Endothelial cell of umbilical vein (primary cell): Measurements from ENCODE around the gene RNF214.

Source experiments
- EZH2 ChIP-seq: IDR thresholded peaks from 2 replicates; pipeline ENCODE4 v1.6.1; 2012; ENCODE audit warnings: borderline replicate concordance, low read depth, mild to moderate bottlenecking, moderate library complexity, low read length, inconsistent platforms; ENCODE audit not compliant: severe bottlenecking
- GATA2 ChIP-seq: IDR thresholded peaks from 2 replicates; pipeline ENCODE4 v1.7.0; 2011; ENCODE audit warnings: low read depth, mild to moderate bottlenecking, moderate library complexity, mixed read lengths, low read length; ENCODE audit not compliant: insufficient read length, insufficient read depth
- POLR2A ChIP-seq: IDR thresholded peaks from 2 replicates; pipeline ENCODE4 v1.6.1; 2012; ENCODE audit warnings: low read depth, mild to moderate bottlenecking, control low read depth, low read length
- POLR2AphosphoS5 ChIP-seq: IDR thresholded peaks from 2 replicates; pipeline ENCODE4 v1.6.1; 2012; ENCODE audit warnings: low read depth, mild to moderate bottlenecking, control low read depth, low read length, moderate library complexity; ENCODE audit not compliant: insufficient read depth
- TF ChIP-seq, protein P1 (sequence below), 2 donors: IDR thresholded peaks; 1 replicate in 1 of 2; 2 replicates in 1 of 2; pipeline ENCODE4 v1.5.1; 2011; ENCODE audit warnings: low read length in 2 of 2, mild to moderate bottlenecking in 2 of 2, moderate library complexity in 2 of 2, control low read depth in 1 of 2, inconsistent platforms in 1 of 2, low read depth in 1 of 2; ENCODE audit not compliant: insufficient read depth in 1 of 2; ENCODE audit errors: extremely low read depth in 1 of 2

DNA sequence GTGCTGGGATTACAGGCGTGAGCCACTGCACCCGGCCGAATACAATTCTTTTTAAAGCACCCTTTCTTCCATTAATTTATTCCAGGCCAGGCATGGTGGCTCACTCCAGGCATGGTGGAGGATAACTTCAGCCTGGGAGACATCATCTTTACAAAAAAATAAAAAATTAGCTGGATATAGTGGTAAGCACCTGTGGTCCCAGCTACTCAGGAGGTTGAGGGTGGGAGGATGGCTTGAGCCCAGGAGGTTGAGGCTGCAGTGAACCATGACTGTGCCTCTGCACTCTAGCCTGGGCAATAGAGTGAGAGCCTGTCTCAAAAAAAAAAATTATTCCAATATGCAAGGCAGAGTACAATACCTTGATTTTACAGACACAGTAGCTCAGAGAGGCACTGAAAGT lies 21.9 kb upstream of the RNF214 start:
- TF ChIP-seq, protein P1, sequence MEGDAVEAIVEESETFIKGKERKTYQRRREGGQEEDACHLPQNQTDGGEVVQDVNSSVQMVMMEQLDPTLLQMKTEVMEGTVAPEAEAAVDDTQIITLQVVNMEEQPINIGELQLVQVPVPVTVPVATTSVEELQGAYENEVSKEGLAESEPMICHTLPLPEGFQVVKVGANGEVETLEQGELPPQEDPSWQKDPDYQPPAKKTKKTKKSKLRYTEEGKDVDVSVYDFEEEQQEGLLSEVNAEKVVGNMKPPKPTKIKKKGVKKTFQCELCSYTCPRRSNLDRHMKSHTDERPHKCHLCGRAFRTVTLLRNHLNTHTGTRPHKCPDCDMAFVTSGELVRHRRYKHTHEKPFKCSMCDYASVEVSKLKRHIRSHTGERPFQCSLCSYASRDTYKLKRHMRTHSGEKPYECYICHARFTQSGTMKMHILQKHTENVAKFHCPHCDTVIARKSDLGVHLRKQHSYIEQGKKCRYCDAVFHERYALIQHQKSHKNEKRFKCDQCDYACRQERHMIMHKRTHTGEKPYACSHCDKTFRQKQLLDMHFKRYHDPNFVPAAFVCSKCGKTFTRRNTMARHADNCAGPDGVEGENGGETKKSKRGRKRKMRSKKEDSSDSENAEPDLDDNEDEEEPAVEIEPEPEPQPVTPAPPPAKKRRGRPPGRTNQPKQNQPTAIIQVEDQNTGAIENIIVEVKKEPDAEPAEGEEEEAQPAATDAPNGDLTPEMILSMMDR (IDR thresholded peaks at IDR 0.05; ENCODE audit: extremely low read depth in 1 of 2, insufficient read depth in 1 of 2, low read depth in 1 of 2, low read length in 2 of 2), result no peak
- TF ChIP-seq EZH2 (no peak), GATA2 (no peak), POLR2A (no peak), POLR2AphosphoS5 (no peak)
